AG09319 (cell line): ENCODE measurements around the gene CMTM8.

Source experiments
- DNase-seq: peaks from one replicate; pipeline ENCODE4 v3.0.0-alpha.2; 2010; ENCODE audit warnings: low read depth; ENCODE audit errors: extremely low read depth
- TF ChIP-seq, protein P1 (sequence below): IDR thresholded peaks from 2 replicates; pipeline ENCODE4 v1.5.1; 2011; ENCODE audit warnings: low read depth, mild to moderate bottlenecking, inconsistent platforms, low read length, moderate library complexity

The CMTM8 gene

DNA sequence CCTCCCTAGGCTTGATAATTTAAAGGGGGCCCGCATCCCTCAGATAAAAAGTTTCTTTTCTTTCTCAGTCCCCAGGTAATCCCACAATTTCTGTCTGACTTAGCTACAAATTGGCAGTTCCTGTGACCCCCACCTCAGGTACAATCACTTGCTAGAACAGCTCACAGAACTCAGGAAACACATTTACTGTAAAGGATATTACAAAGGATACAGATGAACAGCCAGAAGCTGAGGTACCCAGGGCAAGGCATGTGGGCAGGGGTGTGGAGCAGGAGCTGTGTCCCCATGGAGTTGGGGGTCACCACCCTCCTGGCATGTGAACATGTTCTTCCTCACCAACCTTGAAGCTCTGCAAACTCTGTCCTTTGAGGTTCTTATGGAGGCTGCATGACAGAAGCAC, 73.8 kb downstream of the CMTM8 start:
- DNase-seq = no peak
- TF ChIP-seq, protein P1, sequence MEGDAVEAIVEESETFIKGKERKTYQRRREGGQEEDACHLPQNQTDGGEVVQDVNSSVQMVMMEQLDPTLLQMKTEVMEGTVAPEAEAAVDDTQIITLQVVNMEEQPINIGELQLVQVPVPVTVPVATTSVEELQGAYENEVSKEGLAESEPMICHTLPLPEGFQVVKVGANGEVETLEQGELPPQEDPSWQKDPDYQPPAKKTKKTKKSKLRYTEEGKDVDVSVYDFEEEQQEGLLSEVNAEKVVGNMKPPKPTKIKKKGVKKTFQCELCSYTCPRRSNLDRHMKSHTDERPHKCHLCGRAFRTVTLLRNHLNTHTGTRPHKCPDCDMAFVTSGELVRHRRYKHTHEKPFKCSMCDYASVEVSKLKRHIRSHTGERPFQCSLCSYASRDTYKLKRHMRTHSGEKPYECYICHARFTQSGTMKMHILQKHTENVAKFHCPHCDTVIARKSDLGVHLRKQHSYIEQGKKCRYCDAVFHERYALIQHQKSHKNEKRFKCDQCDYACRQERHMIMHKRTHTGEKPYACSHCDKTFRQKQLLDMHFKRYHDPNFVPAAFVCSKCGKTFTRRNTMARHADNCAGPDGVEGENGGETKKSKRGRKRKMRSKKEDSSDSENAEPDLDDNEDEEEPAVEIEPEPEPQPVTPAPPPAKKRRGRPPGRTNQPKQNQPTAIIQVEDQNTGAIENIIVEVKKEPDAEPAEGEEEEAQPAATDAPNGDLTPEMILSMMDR = no peak

DNA sequence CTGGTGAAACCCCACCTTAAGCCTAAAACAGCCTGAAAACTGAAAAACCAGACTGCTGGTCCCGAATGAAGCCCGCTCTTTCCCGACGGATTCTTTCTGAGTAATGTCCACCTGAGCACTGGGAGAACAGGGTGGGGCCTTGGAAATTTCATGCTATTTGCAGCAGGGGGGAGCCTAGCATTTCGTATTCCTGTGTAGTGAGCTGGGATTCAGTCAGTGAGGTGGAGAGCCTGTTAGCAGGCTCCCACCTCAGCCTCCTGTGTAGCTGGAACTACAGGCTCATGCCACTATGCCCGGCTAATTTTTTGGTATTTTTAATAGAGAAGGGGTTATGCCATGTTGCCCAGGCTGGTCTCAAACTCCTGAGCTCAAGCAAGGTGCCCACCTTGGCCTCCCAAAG, 74.7 kb downstream of the CMTM8 start:
- TF ChIP-seq, protein P1 = no peak

DNA sequence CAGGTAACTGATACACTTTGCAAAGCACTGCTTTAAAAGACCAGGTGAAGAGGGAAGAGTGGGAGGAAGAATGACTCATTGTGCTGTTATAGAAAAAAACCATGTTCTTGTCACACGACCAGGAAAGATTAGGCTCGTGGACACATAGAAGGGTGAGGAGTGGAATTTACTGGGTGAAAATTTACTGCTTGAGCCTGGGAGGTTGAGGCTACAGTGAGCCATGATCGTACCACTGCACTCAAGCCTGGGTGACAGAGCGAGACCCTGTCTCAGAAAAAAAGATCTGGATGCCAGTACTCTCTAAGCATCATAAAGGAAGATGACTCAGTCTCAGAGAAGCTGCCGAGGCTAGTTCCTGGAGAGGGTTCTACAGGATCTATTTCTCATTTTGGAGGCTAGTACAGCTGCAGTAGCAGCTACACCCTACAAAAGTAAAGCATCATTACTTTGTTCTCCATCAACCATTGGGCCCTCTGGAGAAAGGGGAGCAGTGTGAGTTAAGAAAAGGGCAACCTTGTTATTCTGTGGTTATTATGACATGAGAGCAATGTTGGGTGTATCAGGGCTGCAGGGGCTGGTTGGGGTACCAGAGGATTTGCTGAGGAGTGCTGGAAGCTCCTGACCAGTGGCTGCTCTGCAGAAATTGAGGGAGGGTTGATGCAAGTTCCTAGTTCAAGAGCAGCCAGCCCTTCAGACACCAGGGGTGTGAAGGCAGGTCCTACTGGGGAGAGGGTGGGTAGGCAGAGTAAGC, 75.4 kb downstream of the CMTM8 start:
- TF ChIP-seq, protein P1 = no peak
- DNase-seq = no peak

More for the DNA sequence above, 74.7 kb downstream of the CMTM8 start:
- no peak for DNase-seq

DNA sequence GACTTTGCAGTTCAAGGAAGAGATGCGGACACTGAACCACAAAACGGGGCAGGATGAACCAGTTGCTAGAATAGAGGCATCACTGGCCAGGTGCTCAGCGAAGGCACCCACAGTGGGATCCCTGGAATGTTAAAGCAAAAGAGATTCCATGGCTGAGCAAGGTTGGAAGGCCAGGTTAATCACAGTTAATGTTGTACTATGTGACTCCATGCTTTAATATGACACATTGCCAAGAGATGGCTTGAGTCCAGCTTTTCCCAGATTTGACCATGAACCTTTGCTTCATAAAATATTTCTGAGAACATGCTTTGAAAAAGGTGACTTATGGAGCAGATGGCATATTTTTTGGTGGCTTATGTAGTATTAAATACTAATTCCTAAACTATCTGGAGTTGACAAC, 77.0 kb downstream of the CMTM8 start:
- TF ChIP-seq, protein P1 = no peak
- no peak for DNase-seq

DNA sequence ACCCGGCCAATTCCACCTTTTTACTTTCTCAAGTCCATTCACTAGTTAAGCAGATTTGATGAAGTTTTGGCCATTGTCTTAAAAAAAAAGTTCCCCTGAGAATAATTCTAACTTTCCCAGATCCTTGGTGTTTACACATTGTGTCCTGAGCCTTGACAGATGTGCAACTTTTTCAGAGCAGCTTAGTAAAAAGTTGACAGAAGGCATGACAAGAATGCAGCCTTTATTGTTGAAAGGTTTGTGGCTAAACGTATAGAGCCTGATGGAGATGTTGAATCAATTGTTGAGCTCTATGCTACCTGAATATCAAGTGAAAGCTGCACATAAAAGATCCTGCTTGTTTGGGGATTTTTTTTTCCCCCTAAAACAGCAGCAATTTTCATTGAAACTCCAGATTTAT, 77.8 kb downstream of the CMTM8 start:
- TF ChIP-seq, protein P1 = no peak
- DNase-seq = no peak

DNA sequence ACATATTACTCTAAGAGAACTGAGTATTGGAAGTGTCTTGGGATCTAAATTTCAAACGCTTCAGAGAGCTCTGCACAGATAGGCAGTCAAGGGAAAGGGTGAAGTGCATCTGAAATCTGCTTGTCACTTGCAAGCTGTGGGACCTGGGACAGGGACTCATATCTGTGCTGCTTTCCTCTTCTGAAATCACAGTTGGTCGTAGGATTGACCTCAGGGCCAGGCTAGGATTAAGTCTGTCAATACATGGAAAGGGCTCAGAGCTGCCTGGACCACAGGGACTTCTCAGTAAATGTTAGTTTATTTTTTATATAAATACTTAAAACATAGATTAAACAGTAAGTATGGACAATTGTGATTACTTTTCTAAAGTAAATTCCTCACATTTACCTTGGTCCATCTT, 78.5 kb downstream of the CMTM8 start:
- no peak for DNase-seq
- TF ChIP-seq, protein P1 = no peak

DNA sequence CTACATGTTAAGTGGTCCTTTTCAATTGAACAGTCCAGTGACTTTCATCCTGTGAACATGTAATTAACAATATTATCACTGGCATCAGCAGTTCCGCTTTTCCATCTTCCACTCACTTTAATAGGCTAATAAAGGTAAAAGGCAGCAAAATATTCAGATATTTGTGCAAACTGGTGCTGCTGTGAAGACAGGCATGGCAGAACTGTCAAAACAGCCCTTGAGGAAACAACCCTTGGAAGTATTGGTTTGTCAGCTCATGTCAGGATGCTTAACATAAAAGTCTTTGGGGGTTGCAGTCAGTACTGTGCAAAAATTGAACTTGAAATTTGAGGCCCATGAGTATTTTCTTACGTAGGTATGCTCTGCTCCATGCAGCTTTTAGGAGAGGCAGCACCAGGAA, 81.1 kb downstream of the CMTM8 start:
- TF ChIP-seq, protein P1 = no peak
- no peak for DNase-seq
